GM11168 (cell line): ENCODE results near the gene SERPINI1.
"Not testable (repeated sequence)": the region's sequence is repeated elsewhere in the genome, so short reads cannot be mapped to it uniquely, and the experiment has no call there.

Experiments
- in situ Hi-C: fragments of 300-500 bp; cut with MboI; formaldehyde crosslinking; loops from one replicate; pipeline ENCODE4 v1.12.0; 2022; ENCODE audit warnings: low sequenced_read_pairs; ENCODE audit not compliant: unreplicated experiment

Gene SERPINI1

GRCh38 chr3:167780214-167780883, 44.8 kb downstream of the SERPINI1 start:
- in situ Hi-C loops = no loop called here

GRCh38 chr3:167783781-167784180, 48.3 kb downstream of the SERPINI1 start:
- in situ Hi-C loops = no loop called here

GRCh38 chr3:167785790-167786189, 50.3 kb downstream of the SERPINI1 start:
- in situ Hi-C loops = no loop called here

GRCh38 chr3:167787440-167787839, 51.9 kb downstream of the SERPINI1 start:
- in situ Hi-C loops = no loop called here

GRCh38 chr3:167798443-167798842, 62.9 kb downstream of the SERPINI1 start:
- in situ Hi-C loops = no loop called here

- in situ Hi-C loops = no loop called here
Measured at GRCh38 chr3:167808910-167809309, 73.4 kb downstream of the SERPINI1 start.

- in situ Hi-C loops = no loop called here
Measured at GRCh38 chr3:167810236-167810635, 74.7 kb downstream of the SERPINI1 start.

GRCh38 chr3:167811031-167811430, 75.5 kb downstream of the SERPINI1 start:
- in situ Hi-C loops = no loop called here

GRCh38 chr3:167813169-167814123, 77.9 kb downstream of the SERPINI1 start:
- in situ Hi-C loops = no loop called here

GRCh38 chr3:167814441-167814951, 79.0 kb downstream of the SERPINI1 start:
- in situ Hi-C loops = no loop called here

GRCh38 chr3:167816953-167817352, 81.4 kb downstream of the SERPINI1 start:
- in situ Hi-C loops = no loop called here

GRCh38 chr3:167820102-167820865, 84.8 kb downstream of the SERPINI1 start:
- in situ Hi-C loops = no loop called here

- in situ Hi-C loops = no loop called here
Measured at GRCh38 chr3:167821248-167821805, 85.8 kb downstream of the SERPINI1 start.

- in situ Hi-C loops = no loop called here
Measured at GRCh38 chr3:167823738-167824137, 88.2 kb downstream of the SERPINI1 start.

- in situ Hi-C loops = not testable (repeated sequence)
Measured at GRCh38 chr3:167827588-167827987, 92.1 kb downstream of the SERPINI1 start.

- in situ Hi-C loops = no loop called here
Measured at GRCh38 chr3:167829071-167829470, 93.5 kb downstream of the SERPINI1 start.

GRCh38 chr3:167830007-167830406, 94.5 kb downstream of the SERPINI1 start:
- in situ Hi-C loops = no loop called here

GRCh38 chr3:167835359-167835758, 99.8 kb downstream of the SERPINI1 start:
- in situ Hi-C loops = no loop called here

GRCh38 chr3:167835953-167836352, 100.4 kb downstream of the SERPINI1 start:
- in situ Hi-C loops = no loop called here

- in situ Hi-C loops = no loop called here
Measured at GRCh38 chr3:167837466-167837865, 101.9 kb downstream of the SERPINI1 start.
